Astrocyte (in vitro differentiated cells and primary cell): ENCODE data around the gene ALX4. TPM values are rescaled to one million over a fixed set of nuclear protein-coding genes. Genes with fewer than 3 reads are reported as not detected.
A peak's percentile ranks its signal among the peaks of the same experiment; 100 is the strongest.

Experiments used
- DNase-seq: peaks from one replicate; pipeline ENCODE4 v3.0.0-alpha.2; 2010; ENCODE audit warnings: low read depth
- FAIRE-seq: peaks from 2 replicates; lab custom pipeline; 2011; peaks lifted over from hg19 to GRCh38; lab: Jason Lieb, UNC
- H2AFZ ChIP-seq: 2 replicates; pipeline ENCODE4 v1.6.0; 2012; ENCODE audit warnings: low read depth, low read length, inconsistent platforms
- H3K27ac ChIP-seq: 2 replicates; pipeline ENCODE4 v1.5.1; 2011; ENCODE audit warnings: low read depth, low read length, inconsistent platforms
- H3K27me3 ChIP-seq: 2 replicates; pipeline ENCODE4 v1.6.0; 2011; ENCODE audit warnings: low read length, inconsistent platforms; ENCODE audit not compliant: insufficient read depth
- H3K36me3 ChIP-seq: 2 replicates; pipeline ENCODE4 v1.5.1; 2011; ENCODE audit warnings: low read length, inconsistent platforms; ENCODE audit not compliant: insufficient read depth
- H3K4me1 ChIP-seq: 2 replicates; pipeline ENCODE4 v1.5.1; 2011; ENCODE audit warnings: low read length, inconsistent platforms; ENCODE audit not compliant: insufficient read depth
- H3K4me2 ChIP-seq: 2 replicates; pipeline ENCODE4 v1.6.0; 2012; ENCODE audit warnings: low read length, inconsistent platforms
- H3K4me3 ChIP-seq: 2 replicates; pipeline ENCODE4 v1.5.1; 2011; ENCODE audit warnings: low read depth, mild to moderate bottlenecking, low read length, inconsistent platforms; ENCODE audit not compliant: insufficient read depth
- H3K79me2 ChIP-seq: 2 replicates; pipeline ENCODE4 v1.6.0; 2012; ENCODE audit warnings: mild to moderate bottlenecking, low read length, inconsistent platforms; ENCODE audit not compliant: insufficient read depth
- H3K9ac ChIP-seq: 2 replicates; pipeline ENCODE4 v1.6.0; 2012; ENCODE audit warnings: mild to moderate bottlenecking, low read length, inconsistent platforms
- H3K9me3 ChIP-seq: 2 replicates; pipeline ENCODE4 v1.5.1; 2012; ENCODE audit warnings: low read depth, mild to moderate bottlenecking, low read length, inconsistent platforms; ENCODE audit not compliant: insufficient read depth
- H4K20me1 ChIP-seq: 2 replicates; pipeline ENCODE4 v1.6.0; 2012; ENCODE audit warnings: low read length, inconsistent platforms; ENCODE audit not compliant: insufficient read depth
- H3K27ac Mint-ChIP-seq: one replicate; pipeline ENCODE4 v1.8.0; 2021; ENCODE audit warnings: mild to moderate bottlenecking, mixed read lengths; ENCODE audit not compliant: unreplicated experiment
- H3K27me3 Mint-ChIP-seq: one replicate; pipeline ENCODE4 v1.8.0; 2021; ENCODE audit warnings: low read depth, mixed read lengths; ENCODE audit not compliant: unreplicated experiment
- H3K36me3 Mint-ChIP-seq: one replicate; pipeline ENCODE4 v1.8.0; 2021; ENCODE audit warnings: low read depth, mixed read lengths; ENCODE audit not compliant: unreplicated experiment
- H3K4me1 Mint-ChIP-seq: one replicate; pipeline ENCODE4 v1.8.0; 2021; ENCODE audit warnings: low read depth, mixed read lengths; ENCODE audit not compliant: unreplicated experiment
- H3K4me3 Mint-ChIP-seq: one replicate; pipeline ENCODE4 v1.8.0; 2021; ENCODE audit warnings: mild to moderate bottlenecking, moderate library complexity, mixed read lengths; ENCODE audit not compliant: unreplicated experiment
- H3K9me3 Mint-ChIP-seq: one replicate; pipeline ENCODE4 v1.8.0; 2021; ENCODE audit warnings: mild to moderate bottlenecking, mixed read lengths; ENCODE audit not compliant: unreplicated experiment
- CTCF ChIP-seq: IDR thresholded peaks from 2 replicates; pipeline ENCODE4 v1.5.1; 2011; ENCODE audit warnings: low read depth, mild to moderate bottlenecking, inconsistent platforms, low read length, moderate library complexity; ENCODE audit not compliant: insufficient read depth
- EZH2 ChIP-seq: IDR thresholded peaks from 2 replicates; pipeline ENCODE4 v1.6.1; 2012; ENCODE audit warnings: mild to moderate bottlenecking, low read length, inconsistent platforms; ENCODE audit not compliant: insufficient read depth
- total RNA-seq: library from RNA; stranded (reverse); gene quantifications from 2 replicates; pipeline ENCODE4 v1.2.1, GENCODE V29; 2021

ALX4 gene
- total RNA-seq, 1 donor from 2014 or later, result not detected

GRCh38 chr11:44315947-44316658, 6.2 kb upstream of the ALX4 start:
- Mint-ChIP-seq H3K4me3 (peak overlapping the region; percentile 62), H3K27me3 (peaks cover 88% of the 10 kb centered on the region), H3K9me3 (peaks cover 14% of the 10 kb centered on the region), H3K27ac (peak overlapping the region; percentile 18), H3K36me3 (no peaks in the 10 kb centered on the region), H3K4me1 (no peaks in the 10 kb centered on the region)
- peak overlapping the region; percentile 28 for H3K4me3 ChIP-seq
- H3K27me3 ChIP-seq, result peaks cover 95% of the 10 kb centered on the region
- peaks cover 14% of the 10 kb centered on the region for H3K4me1 ChIP-seq
- no peak overlapping the region for H3K27ac ChIP-seq
- no peak for DNase-seq
- no peaks in the 10 kb centered on the region for H3K79me2 ChIP-seq
- TF ChIP-seq CTCF (no peak), EZH2 (peak; percentile 82)
- peak overlapping the region; percentile 60 for H2AFZ ChIP-seq
- no peak for FAIRE-seq
- no peaks in the 10 kb centered on the region for H3K9me3 ChIP-seq
- H3K9ac ChIP-seq, result no peak overlapping the region
- no peaks in the 10 kb centered on the region for H3K36me3 ChIP-seq
- no peaks in the 10 kb centered on the region for H4K20me1 ChIP-seq
- H3K4me2 ChIP-seq, result peak overlapping the region; percentile 81

GRCh38 chr11:44314733-44315132, 4.8 kb upstream of the ALX4 start:
- H3K9me3 ChIP-seq, result no peaks in the 10 kb centered on the region
- Mint-ChIP-seq H3K4me1 (no peaks in the 10 kb centered on the region), H3K36me3 (no peaks in the 10 kb centered on the region), H3K27ac (no peak overlapping the region), H3K9me3 (peaks cover 12% of the 10 kb centered on the region), H3K4me3 (no peak overlapping the region), H3K27me3 (peaks cover 82% of the 10 kb centered on the region)
- FAIRE-seq, result no peak
- no peaks in the 10 kb centered on the region for H3K36me3 ChIP-seq
- peaks cover 16% of the 10 kb centered on the region for H3K4me1 ChIP-seq
- TF ChIP-seq CTCF (no peak), EZH2 (no peak)
- no peak overlapping the region for H3K9ac ChIP-seq
- H3K4me2 ChIP-seq, result no peak overlapping the region
- H2AFZ ChIP-seq, result no peak overlapping the region
- no peaks in the 10 kb centered on the region for H3K79me2 ChIP-seq
- no peak overlapping the region for H3K27ac ChIP-seq
- peaks cover 4% of the 10 kb centered on the region for H4K20me1 ChIP-seq
- DNase-seq, result no peak
- peaks cover 94% of the 10 kb centered on the region for H3K27me3 ChIP-seq
- H3K4me3 ChIP-seq, result no peak overlapping the region
